CD4-positive, alpha-beta T cell (primary cell): ENCODE measurements around the gene GAR1. TPM values are rescaled to one million over a fixed set of nuclear protein-coding genes. Genes with fewer than 3 reads are reported as not detected.

ENCODE experiments used
- ATAC-seq: fragments of 200-7000 bp; cut with Tn5 transposase; one replicate; pipeline ENCODE4 v1.10.0; 2022; ENCODE audit warnings: mild to moderate bottlenecking; ENCODE audit not compliant: poor library complexity
- CTCF ChIA-PET: fragments of 350-600 bp; sonication (Branson Sonifier 250); formaldehyde crosslinking; loops from one replicate; lab custom pipeline; 2021; ENCODE audit warnings: antibody characterized with exemption, inconsistent platforms; lab: Charles Lee
- POLR2A ChIA-PET: fragments of 350-600 bp; sonication (Branson Sonifier 250); formaldehyde crosslinking; loops from one replicate; lab custom pipeline; 2021; ENCODE audit warnings: antibody characterized with exemption, inconsistent platforms; lab: Charles Lee
- DNase-seq, 14 experiments: peaks; one replicate each; pipeline ENCODE4 v3.0.0-alpha.2; 2013 to 2020; ENCODE audit warnings: mixed read lengths in 2 of 14
- H3K27ac ChIP-seq, 2 donors: one replicate each; pipeline versions ENCODE4 v1.5.1 to v1.7.0; 2013; ENCODE audit warnings: low read length in 2 of 2, low read depth in 1 of 2, mild to moderate bottlenecking in 1 of 2
- H3K27me3 ChIP-seq, 2 experiments: 1 replicate in 1 of 2; 2 replicates in 1 of 2; pipeline versions ENCODE4 v1.6.1 to v1.7.0; 2013; ENCODE audit warnings: low read length in 2 of 2, control low read depth in 1 of 2, mild to moderate bottlenecking in 1 of 2, moderate library complexity in 1 of 2; ENCODE audit not compliant: insufficient read depth in 2 of 2, control insufficient read depth in 1 of 2
- H3K36me3 ChIP-seq: one replicate; pipeline ENCODE4 v1.6.1; 2013; ENCODE audit warnings: low read length, control low read depth; ENCODE audit not compliant: insufficient read depth
- H3K4me1 ChIP-seq: one replicate; pipeline ENCODE4 v1.6.1; 2013; ENCODE audit warnings: low read length, control low read depth; ENCODE audit not compliant: insufficient read depth
- H3K4me3 ChIP-seq: one replicate; pipeline ENCODE4 v1.5.1; 2013; ENCODE audit warnings: mild to moderate bottlenecking, low read length, moderate library complexity
- H3K9me3 ChIP-seq, 2 experiments: 1 replicate in 1 of 2; 2 replicates in 1 of 2; pipeline versions ENCODE4 v1.6.1 to v1.7.0; 2013; ENCODE audit warnings: low read length in 2 of 2, mild to moderate bottlenecking in 2 of 2, control low read depth in 1 of 2, moderate library complexity in 1 of 2; ENCODE audit not compliant: control insufficient read depth in 1 of 2, insufficient read depth in 1 of 2
- H3K27ac Mint-ChIP-seq: one replicate; pipeline ENCODE4 v1.8.0; 2020; ENCODE audit warnings: mixed read lengths
- H3K27me3 Mint-ChIP-seq: one replicate; pipeline ENCODE4 v1.8.0; 2021; ENCODE audit warnings: mixed read lengths
- H3K36me3 Mint-ChIP-seq: one replicate; pipeline ENCODE4 v1.8.0; 2021; ENCODE audit warnings: low read depth, mixed read lengths
- H3K4me1 Mint-ChIP-seq: one replicate; pipeline ENCODE4 v1.8.0; 2021; ENCODE audit warnings: low read depth, mixed read lengths
- H3K4me3 Mint-ChIP-seq: one replicate; pipeline ENCODE4 v1.8.0; 2020; ENCODE audit warnings: mild to moderate bottlenecking, mixed read lengths
- H3K9me3 Mint-ChIP-seq: one replicate; pipeline ENCODE4 v1.8.0; 2020; ENCODE audit warnings: mixed read lengths
- intact Hi-C, 2 experiments: fragments of 100-400 bp; cut with DNase I in 1 of 2; cut with micrococcal nuclease in 1 of 2; formaldehyde crosslinking; loops; one replicate each; pipeline versions ENCODE4 v1.15.1 to v1.9.0; 2023 to 2025; cut with DNase I, micrococcal nuclease
- total RNA-seq, 174 experiments: library from RNA in 2 of 174; stranded (reverse) in 2 of 174; gene quantifications; one replicate each; pipeline ENCODE4 v1.2.3 and lab custom pipeline; 2021 to 2026
- TF ChIP-seq, protein P1 (sequence below): fragments of 200-600 bp; IDR thresholded peaks from one replicate; pipeline ENCODE4 v1.8.0; 2022; ENCODE audit warnings: antibody characterized with exemption, mild to moderate bottlenecking

The GAR1 gene
- total RNA-seq, 2 experiments from 2014 or later, result 8.4 to 9.6 TPM

DNA sequence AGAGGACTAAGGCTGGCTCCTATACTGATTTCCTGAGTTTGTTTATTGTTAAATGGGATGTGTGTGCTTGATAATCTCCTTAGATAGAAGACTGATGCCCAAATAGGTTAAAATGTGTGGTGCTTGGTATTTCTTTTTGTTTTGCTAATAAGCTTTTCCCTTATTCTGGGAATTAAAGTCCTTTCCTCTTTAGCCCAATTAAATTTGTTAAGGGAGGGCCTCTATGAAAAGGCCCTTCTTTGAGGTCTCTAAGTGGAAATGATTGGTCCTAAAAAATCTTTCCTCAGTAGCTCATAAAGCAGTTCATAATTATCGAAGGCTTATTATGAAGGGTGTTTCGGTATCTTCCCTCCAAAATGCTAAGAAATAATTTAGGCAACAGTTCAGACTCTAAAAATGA is 12.1 kb downstream of the GAR1 start, which contains the start of gene RRH:
RRH (plus strand) TSS at position 301 of the 400 bp plus-strand sequence; CDS start at position 357, 56 bp downstream.
- Histone ChIP-seq H3K9me3 (no peaks in the 10 kb centered on the region), H3K4me3 (no peak within 1 kb of the TSS), H3K27me3 (no peaks in the 10 kb centered on the region), H3K36me3 (peaks cover 30% of the 10 kb centered on the region), H3K27ac (no peak within 1 kb of the TSS), H3K4me1 (no peaks in the 10 kb centered on the region)
- ATAC-seq (no peak), DNase-seq (no peak)
- intact Hi-C loops, result loop anchor here in 1 of 2 experiments (5.0 kb wide), 1 partner anchor 150 kb away; no protein-coding TSS in a partner anchor
- Mint-ChIP-seq H3K4me1 (no peaks in the 10 kb centered on the region), H3K27me3 (no peaks in the 10 kb centered on the region), H3K9me3 (no peaks in the 10 kb centered on the region), H3K4me3 (no peak within 1 kb of the TSS), H3K36me3 (peaks cover 27% of the 10 kb centered on the region), H3K27ac (no peak within 1 kb of the TSS)
- ChIA-PET POLR2A (no interaction called here), CTCF (no interaction called here)
- TF ChIP-seq, protein P1, sequence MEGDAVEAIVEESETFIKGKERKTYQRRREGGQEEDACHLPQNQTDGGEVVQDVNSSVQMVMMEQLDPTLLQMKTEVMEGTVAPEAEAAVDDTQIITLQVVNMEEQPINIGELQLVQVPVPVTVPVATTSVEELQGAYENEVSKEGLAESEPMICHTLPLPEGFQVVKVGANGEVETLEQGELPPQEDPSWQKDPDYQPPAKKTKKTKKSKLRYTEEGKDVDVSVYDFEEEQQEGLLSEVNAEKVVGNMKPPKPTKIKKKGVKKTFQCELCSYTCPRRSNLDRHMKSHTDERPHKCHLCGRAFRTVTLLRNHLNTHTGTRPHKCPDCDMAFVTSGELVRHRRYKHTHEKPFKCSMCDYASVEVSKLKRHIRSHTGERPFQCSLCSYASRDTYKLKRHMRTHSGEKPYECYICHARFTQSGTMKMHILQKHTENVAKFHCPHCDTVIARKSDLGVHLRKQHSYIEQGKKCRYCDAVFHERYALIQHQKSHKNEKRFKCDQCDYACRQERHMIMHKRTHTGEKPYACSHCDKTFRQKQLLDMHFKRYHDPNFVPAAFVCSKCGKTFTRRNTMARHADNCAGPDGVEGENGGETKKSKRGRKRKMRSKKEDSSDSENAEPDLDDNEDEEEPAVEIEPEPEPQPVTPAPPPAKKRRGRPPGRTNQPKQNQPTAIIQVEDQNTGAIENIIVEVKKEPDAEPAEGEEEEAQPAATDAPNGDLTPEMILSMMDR, result no peak

DNA sequence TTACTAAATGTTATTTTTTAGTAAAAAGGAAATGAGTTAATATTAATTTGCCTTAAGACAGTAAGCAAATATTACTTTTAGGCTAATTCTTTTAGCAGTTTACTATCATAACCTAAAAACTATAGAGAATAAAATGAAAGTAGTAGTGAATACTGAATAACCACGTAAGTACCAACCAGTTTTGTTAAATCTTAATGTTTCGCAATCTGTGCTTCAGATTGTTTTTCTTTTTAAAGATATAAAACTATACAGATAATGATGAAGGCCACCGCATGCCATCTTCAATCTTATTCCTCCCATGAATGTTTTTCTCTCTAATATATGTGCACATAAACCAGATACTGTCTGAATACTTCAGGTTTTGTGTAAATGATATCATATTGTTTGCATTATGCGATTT is 18.2 kb downstream of the GAR1 start:
- Histone ChIP-seq H3K4me1 (no peaks in the 10 kb centered on the region), H3K27ac (no peak overlapping the region), H3K9me3 (no peaks in the 10 kb centered on the region), H3K36me3 (no peaks in the 10 kb centered on the region), H3K27me3 (no peaks in the 10 kb centered on the region), H3K4me3 (no peak overlapping the region)
- CTCF ChIA-PET, result no interaction called here
- no peaks in the 10 kb centered on the region for H3K4me1 Mint-ChIP-seq
- H3K36me3 Mint-ChIP-seq, result peaks cover 16% of the 10 kb centered on the region
- no peak for ATAC-seq
- no peak overlapping the region for H3K27ac Mint-ChIP-seq
- H3K27me3 Mint-ChIP-seq, result no peaks in the 10 kb centered on the region
- H3K4me3 Mint-ChIP-seq, result no peak overlapping the region
- no peaks in the 10 kb centered on the region for H3K9me3 Mint-ChIP-seq
- no peak for DNase-seq
- TF ChIP-seq, protein P1, result no peak
- POLR2A ChIA-PET, result no interaction called here
- intact Hi-C loops, result no loop called here

DNA sequence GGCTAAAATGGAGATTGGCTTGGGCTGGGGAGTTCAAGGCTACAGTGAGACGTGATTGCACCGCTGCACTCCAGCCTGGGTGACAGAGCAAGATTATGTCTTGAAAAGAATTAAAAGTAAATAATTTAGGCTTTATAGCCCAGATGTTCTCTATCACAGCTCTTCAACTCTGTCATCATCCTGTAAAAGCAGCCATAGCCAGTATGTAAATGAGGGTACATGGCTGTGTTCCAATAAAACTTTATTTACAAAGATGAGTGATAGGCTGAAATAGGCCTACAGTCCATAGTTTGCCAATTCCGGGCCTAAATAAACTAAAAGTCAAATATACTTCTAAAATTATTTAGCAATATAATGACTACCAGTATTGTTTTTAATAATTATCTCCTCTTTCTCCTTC is 21.4 kb downstream of the GAR1 start:
- Mint-ChIP-seq H3K27me3 (no peaks in the 10 kb centered on the region), H3K9me3 (no peaks in the 10 kb centered on the region), H3K4me1 (no peaks in the 10 kb centered on the region), H3K36me3 (peaks cover 18% of the 10 kb centered on the region), H3K4me3 (no peak overlapping the region), H3K27ac (no peak overlapping the region)
- DNase-seq (no peak), ATAC-seq (no peak)
- Histone ChIP-seq H3K9me3 (no peaks in the 10 kb centered on the region), H3K36me3 (no peaks in the 10 kb centered on the region), H3K27ac (no peak overlapping the region), H3K27me3 (no peaks in the 10 kb centered on the region), H3K4me1 (no peaks in the 10 kb centered on the region), H3K4me3 (no peak overlapping the region)
- intact Hi-C loops, result no loop called here
- TF ChIP-seq, protein P1, result no peak
- ChIA-PET CTCF (no interaction called here), POLR2A (no interaction called here)
